GM12864 (cell line): ENCODE results near the gene SLC25A13.

ENCODE experiments used
- DNase-seq: peaks from one replicate; pipeline ENCODE4 v3.0.0-alpha.2; 2011; ENCODE audit warnings: low read depth
- H3K4me3 ChIP-seq: 2 replicates; pipeline ENCODE4 v1.5.1; 2011; ENCODE audit warnings: mild to moderate bottlenecking, low read depth, low read length, control low read depth
- TF ChIP-seq, protein P1 (sequence below): IDR thresholded peaks from 2 replicates; pipeline ENCODE4 v1.5.1; 2011; ENCODE audit warnings: low read depth, mild to moderate bottlenecking, moderate library complexity, low read length, control low read depth, inconsistent platforms; ENCODE audit errors: missing control alignments

The SLC25A13 gene

DNA sequence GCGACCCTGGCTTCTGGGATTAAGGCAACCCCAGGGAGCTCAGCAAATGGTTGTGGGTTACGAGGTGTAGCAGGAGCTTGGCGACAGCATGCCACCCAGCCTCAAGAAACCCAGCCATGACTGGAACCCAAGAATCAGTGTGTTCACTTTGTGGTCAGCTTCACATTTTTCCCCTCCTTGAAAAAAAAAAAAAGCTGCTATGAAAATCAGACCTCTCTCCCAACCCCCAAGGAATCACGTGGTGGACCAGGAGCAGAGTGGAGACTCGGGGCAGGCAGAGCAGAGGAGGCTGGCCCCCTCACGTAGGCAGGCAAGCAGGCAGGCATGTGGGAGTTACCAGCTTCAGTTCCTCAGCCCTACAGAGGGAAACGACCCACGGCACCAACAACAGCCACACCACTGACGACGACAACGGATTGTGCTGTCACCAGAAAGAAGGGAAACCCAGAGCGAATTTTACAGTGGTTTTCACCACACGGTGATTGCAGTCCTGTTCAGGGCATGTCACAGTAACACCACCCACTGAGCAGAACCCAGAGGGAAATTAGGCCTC, 203.4 kb downstream of the SLC25A13 start:
- TF ChIP-seq, protein P1, sequence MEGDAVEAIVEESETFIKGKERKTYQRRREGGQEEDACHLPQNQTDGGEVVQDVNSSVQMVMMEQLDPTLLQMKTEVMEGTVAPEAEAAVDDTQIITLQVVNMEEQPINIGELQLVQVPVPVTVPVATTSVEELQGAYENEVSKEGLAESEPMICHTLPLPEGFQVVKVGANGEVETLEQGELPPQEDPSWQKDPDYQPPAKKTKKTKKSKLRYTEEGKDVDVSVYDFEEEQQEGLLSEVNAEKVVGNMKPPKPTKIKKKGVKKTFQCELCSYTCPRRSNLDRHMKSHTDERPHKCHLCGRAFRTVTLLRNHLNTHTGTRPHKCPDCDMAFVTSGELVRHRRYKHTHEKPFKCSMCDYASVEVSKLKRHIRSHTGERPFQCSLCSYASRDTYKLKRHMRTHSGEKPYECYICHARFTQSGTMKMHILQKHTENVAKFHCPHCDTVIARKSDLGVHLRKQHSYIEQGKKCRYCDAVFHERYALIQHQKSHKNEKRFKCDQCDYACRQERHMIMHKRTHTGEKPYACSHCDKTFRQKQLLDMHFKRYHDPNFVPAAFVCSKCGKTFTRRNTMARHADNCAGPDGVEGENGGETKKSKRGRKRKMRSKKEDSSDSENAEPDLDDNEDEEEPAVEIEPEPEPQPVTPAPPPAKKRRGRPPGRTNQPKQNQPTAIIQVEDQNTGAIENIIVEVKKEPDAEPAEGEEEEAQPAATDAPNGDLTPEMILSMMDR, result no peak
- no peak for DNase-seq
- H3K4me3 ChIP-seq, result no peak overlapping the region

DNA sequence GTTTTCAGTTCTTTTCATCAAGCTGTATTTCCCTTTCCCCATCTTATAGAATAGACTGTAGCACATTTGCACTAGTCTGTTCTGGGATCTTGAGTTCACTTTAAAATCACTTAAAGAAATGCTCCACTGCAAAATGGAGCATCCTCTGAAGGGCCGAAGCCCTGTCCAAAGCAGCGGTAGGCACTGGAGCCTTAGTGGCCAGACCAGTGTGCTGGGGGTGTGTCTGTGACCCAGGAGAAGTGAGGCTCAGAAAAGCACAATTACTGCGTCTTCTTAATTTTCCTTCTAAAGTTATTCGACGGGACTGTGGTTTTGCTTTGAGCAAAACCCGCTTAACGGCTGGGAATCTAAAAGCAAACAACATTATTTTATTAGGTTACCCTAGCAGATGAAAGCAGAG, 205.7 kb downstream of the SLC25A13 start:
- no peak overlapping the region for H3K4me3 ChIP-seq
- DNase-seq, result no peak
- TF ChIP-seq, protein P1, result no peak

DNA sequence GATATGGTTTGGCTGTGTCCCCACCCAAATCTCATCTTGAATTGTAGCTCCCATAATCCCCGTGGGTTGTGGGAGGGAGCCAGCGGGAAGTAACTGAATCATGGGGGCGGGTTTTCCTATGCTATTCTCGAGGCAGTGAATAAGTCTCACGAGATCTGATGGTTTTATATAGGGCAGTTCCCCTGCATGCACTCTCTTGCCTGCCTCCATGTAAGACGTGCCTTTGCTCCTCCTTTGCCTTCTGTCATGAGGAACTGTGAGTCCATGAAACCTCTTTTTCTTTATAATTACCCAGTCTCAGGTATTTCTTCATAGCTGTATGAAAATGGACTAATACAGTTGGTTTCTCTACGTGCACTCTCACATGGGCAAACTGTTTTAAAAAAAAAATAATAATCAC, 207.7 kb downstream of the SLC25A13 start:
- TF ChIP-seq, protein P1, result no peak
- DNase-seq, result no peak
- no peak overlapping the region for H3K4me3 ChIP-seq

DNA sequence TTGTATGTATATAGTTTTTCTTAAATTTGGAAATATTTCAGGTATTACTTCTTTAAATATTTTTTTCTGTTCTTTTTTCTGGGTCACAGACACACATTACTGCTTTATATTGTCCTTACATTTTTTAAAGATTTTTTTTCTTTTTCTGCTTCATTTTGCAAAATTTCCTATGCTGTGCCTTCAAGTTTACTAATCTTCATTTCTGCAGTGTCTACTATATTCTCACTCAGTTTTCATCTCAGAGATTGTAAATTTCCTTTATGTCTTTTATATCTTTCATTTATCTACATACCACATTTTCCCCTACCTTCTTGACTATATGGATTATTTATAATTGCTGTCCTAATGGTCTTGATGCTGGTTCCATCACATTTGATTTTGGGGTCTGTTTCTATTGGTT, 210.5 kb downstream of the SLC25A13 start:
- DNase-seq, result no peak
- TF ChIP-seq, protein P1, result no peak
- no peak overlapping the region for H3K4me3 ChIP-seq

DNA sequence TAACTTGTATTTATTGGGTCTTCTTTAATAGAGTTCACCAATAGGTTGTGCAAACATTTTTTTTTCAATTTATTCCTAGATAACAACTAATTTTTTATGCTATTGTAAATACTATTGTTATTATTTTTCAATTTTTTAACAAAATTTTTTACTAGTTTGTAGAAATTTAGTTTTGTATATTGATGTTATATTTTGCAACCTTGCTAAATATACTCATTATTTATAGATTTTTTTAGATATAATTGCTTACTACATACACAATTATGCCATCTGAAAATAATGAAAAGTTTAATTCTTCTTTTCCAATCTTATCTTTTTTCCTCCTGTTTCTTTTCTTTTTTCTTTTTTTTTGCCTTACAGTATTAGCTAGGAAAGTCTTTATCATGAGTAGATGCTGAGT, 216.9 kb downstream of the SLC25A13 start:
- H3K4me3 ChIP-seq, result no peak overlapping the region
- TF ChIP-seq, protein P1, result no peak
- no peak for DNase-seq

DNA sequence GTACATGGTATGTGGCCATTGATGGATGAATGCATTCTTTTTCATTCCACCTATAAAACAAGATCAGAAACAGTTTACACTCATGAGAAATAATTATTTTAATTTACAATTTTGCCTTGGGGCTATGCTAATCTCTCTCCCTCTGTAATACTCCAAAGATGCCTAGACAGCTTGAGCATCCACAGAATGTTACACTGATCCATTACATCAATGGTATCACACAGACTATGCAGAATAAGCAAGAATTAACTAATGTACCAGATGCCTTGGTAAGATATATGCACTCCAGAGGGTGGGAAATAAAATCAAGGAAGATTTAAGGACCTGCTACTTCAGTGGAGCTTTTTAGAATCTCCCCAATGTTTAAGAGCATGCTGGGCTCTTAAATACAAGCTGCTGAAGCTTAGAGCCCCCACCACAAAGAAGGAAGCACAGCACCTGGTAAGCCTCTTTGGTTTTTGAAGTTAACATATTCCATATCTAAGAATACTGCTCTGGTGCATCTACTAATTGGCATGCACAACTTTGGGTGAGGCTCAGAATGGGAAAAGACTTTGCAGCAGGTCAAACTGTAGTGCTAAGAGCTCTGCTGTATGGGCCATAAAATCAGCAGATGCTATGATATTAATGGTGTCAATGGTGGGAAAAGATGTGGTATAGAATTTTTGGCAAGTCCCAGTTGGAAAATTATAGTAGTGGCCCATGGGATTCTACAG, 219.6 kb downstream of the SLC25A13 start:
- no peak for DNase-seq
- no peak overlapping the region for H3K4me3 ChIP-seq
- TF ChIP-seq, protein P1, result no peak

DNA sequence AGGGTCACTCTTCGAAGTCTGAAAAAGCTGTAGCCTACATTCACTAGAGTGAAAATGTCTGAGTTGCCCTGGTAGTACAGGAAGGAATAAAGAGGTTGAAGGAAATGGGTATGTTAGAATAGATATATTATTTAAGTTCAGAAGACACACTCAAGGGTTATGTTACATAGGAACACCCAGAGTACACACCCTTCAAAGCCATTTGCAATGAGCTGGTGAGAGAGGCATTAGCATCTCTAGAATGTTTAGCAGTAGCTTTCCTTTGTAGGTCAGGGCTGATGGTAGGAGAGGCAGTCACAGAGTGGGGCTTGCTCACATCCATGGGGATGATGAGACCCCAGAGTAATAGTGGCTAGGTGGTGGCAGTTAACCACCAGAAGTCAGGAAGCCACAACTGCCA, 221.2 kb downstream of the SLC25A13 start:
- no peak for DNase-seq
- no peak overlapping the region for H3K4me3 ChIP-seq
- TF ChIP-seq, protein P1, result no peak
